Measurements from ENCODE around the gene DRC1. TPM values are rescaled to one million over a fixed set of nuclear protein-coding genes. Genes with fewer than 3 reads are reported as not detected.

Gene DRC1
- total RNA-seq, 1 experiment from 2014 or later, result not detected

GRCh38 chr2:26435106-26435505, 33.4 kb downstream of the DRC1 start:
- Histone ChIP-seq H3K18ac (ENCODE audit: insufficient read length, low read depth, low read length) (no peak overlapping the region), H3K79me1 (ENCODE audit: insufficient read depth, low read depth, low read length, poor library complexity, severe bottlenecking) (no peaks in the 10 kb centered on the region), H2BK15ac (ENCODE audit: low read depth, low read length) (no peak overlapping the region), H3K79me2 (ENCODE audit: insufficient read depth, low read length) (no peaks in the 10 kb centered on the region), H2BK120ac (ENCODE audit: low read depth, low read length, poor library complexity, severe bottlenecking) (no peak overlapping the region), H4K91ac (ENCODE audit: insufficient read length, low read depth, low read length) (no peak overlapping the region), H2BK12ac (ENCODE audit: insufficient read length, low read depth, low read length) (no peak overlapping the region), H3T11ph (ENCODE audit: low read length) (no peak overlapping the region), H4K5ac (ENCODE audit: insufficient read length, low read depth, low read length) (no peak overlapping the region), H3K14ac (ENCODE audit: insufficient read depth, low read length) (no peak overlapping the region), H3K27ac (ENCODE audit: insufficient read length, low read depth, low read length) (no peak overlapping the region), H3K9ac (ENCODE audit: extremely low read depth, insufficient read length, low read length) (no peak overlapping the region), H3K56ac (ENCODE audit: insufficient read length, low read depth, low read length) (no peak overlapping the region), H3K4me2 (ENCODE audit: insufficient read depth, insufficient read length, low read length) (no peak overlapping the region), H3K23me2 (ENCODE audit: insufficient read length, low read depth, low read length, poor library complexity, severe bottlenecking) (peaks cover 3% of the 10 kb centered on the region), H4K8ac (replicated peaks; ENCODE audit: insufficient read length, low read depth, low read length) (no peak overlapping the region), H2BK20ac (ENCODE audit: low read depth, low read length, poor library complexity, severe bottlenecking) (no peak overlapping the region), H3K27me3 (ENCODE audit: insufficient read depth, low read length) (no peaks in the 10 kb centered on the region), H2AFZ (ENCODE audit: low read length) (no peak overlapping the region), H3K4me1 (ENCODE audit: insufficient read depth, low read length) (0 out of 2 replicates have a peak, but pooled peaks cover 1% of the 10 kb centered on the region), H3K23ac (ENCODE audit: insufficient read length, low read depth, low read length) (no peak overlapping the region), H4K20me1 (ENCODE audit: control insufficient read depth, insufficient read depth, insufficient read length) (no peaks in the 10 kb centered on the region), H2BK5ac (ENCODE audit: insufficient read length, low read length) (no peak overlapping the region), H3K4ac (ENCODE audit: low read depth, low read length) (no peak overlapping the region), H3K9me3 (ENCODE audit: control insufficient read depth, low read depth, low read length) (no peaks in the 10 kb centered on the region), H2AK5ac (ENCODE audit: insufficient read length, low read length) (no peak overlapping the region)
- Mint-ChIP-seq H3K4me3 (no peak overlapping the region), H3K27me3 (ENCODE audit: low read depth) (peaks cover 3% of the 10 kb centered on the region; the same call in 1 of the 2 replicates), H3K36me3 (ENCODE audit: insufficient read depth in 1 of 3, low read depth in 3 of 3) (no peaks in the 10 kb centered on the region), H3K9me3 (no peaks in the 10 kb centered on the region), H3K27ac (no peak overlapping the region; a peak in 1 of 7 replicates), H3K4me1 (peaks cover 0 to 6% of the 10 kb centered on the region in 2 experiments; a peak in 1 of 4 replicates)
- no CpG with 5 or more reads among the region's 2 CpGs for WGBS (ENCODE audit: extremely low coverage, insufficient read length, low lambda C conversion rate)
- TF ChIP-seq, protein P1, sequence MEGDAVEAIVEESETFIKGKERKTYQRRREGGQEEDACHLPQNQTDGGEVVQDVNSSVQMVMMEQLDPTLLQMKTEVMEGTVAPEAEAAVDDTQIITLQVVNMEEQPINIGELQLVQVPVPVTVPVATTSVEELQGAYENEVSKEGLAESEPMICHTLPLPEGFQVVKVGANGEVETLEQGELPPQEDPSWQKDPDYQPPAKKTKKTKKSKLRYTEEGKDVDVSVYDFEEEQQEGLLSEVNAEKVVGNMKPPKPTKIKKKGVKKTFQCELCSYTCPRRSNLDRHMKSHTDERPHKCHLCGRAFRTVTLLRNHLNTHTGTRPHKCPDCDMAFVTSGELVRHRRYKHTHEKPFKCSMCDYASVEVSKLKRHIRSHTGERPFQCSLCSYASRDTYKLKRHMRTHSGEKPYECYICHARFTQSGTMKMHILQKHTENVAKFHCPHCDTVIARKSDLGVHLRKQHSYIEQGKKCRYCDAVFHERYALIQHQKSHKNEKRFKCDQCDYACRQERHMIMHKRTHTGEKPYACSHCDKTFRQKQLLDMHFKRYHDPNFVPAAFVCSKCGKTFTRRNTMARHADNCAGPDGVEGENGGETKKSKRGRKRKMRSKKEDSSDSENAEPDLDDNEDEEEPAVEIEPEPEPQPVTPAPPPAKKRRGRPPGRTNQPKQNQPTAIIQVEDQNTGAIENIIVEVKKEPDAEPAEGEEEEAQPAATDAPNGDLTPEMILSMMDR (conservative IDR thresholded peaks at IDR 0.05), result no peak
- no peak for DNase-seq
